ENCODE measurements around the gene EDDM13.

The EDDM13 gene

DNA sequence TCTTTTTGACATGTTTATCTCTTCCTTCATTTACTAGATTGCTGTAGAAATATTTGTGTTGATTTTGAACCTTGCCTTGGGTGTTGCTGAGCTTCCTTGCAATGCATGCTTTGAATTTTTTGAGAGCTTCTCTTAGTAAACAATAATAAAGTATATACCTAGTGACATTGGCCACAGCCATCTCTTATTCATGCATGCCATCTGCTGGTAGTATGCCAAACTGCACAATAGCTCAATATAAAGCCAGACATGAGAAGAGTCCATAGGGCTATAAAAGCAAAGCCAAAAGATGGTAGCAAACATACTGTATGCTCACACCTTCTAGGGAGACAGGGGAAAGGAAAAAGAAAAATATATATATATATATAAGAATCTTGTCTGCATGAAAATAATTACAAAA is 61.0 kb downstream of the EDDM13 start:
- no peak for TF ChIP-seq GATA3 (IDR thresholded peaks at IDR 0.05; ENCODE audit: low read depth, low read length)
- no peak for TF ChIP-seq GATA2 (IDR thresholded peaks at IDR 0.05; ENCODE audit: low read depth, low read length)

DNA sequence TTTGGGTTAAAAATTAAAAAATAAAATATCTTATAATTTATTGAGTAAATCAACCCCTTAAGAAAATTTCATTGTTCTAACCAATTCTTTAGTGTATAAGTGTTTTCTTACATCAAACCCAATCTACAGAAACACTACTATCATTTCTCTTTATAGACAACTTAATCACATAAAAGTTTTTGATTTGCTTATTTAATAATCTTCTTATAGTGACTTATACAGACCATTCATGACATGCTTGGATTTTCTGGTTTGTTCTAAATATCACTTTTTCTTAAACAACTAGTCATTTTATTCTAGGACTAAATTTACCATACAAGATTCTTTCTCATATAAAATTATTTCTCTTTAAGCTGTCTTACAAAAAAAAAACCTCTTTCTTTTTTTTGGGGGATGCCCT is 69.4 kb downstream of the EDDM13 start:
- TF ChIP-seq GATA3 (IDR thresholded peaks at IDR 0.05; ENCODE audit: low read depth, low read length) (no peak), GATA2 (IDR thresholded peaks at IDR 0.05; ENCODE audit: low read depth, low read length) (no peak)

DNA sequence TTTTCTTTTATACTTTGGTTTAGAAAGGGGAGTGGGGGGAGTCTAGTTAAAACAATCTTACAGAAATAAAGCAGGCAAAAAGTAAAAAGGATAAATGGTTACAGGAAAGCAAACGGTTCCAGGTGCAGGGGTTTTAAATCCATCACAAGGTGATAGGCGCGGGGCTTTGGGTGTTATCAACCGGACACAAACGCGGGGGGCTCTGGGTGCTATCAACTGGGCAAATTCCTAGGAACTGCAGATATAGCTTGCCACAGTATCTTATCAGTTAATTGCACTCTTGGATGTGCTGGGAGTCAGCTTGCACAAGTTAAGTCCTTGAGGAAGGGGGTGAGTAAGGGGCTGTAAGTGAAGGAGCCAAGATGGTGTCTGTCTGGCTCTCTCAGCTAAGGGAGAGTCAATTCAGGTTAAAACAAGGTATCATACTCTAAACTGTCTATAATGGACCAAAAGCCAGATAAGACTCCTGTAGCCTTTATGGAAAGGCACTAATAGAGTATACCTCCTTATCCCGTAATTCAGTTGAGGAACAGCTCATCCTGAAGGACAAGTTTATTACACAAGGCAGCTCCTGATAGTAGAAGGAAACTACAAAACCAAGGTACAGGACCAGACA is 74.7 kb downstream of the EDDM13 start:
- TF ChIP-seq GATA2 (IDR thresholded peaks at IDR 0.05; ENCODE audit: low read depth, low read length) (no peak), GATA3 (IDR thresholded peaks at IDR 0.05; ENCODE audit: low read depth, low read length) (no peak)

DNA sequence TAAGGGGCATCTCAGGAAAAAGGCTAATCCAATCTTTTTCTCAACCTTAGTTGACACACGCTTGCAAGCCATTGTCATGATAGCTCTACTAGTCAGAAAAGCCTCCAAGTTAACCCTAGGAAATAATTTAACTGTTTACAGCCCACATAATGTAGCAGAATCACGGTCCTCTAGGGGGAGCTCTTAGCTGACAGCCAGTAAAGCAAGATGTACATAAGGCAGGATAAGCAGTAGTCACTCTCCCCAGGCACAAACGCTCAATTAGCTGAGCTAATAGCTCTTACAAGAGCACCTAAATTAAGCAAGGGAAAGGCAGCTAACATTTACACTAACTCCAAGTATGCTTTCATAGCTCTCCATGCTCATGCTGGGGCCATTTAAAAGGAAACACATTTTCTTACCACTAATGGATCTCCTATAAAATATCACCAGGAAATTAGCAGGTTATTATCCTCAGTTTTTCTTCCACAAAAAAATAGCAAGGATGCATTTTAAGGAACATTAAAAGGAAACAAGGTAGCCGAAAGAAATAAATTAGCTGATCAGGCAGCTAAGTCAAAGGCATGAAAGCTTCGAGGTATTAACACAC is 75.8 kb downstream of the EDDM13 start:
- TF ChIP-seq GATA2 (IDR thresholded peaks at IDR 0.05; ENCODE audit: low read depth, low read length) (no peak), GATA3 (IDR thresholded peaks at IDR 0.05; ENCODE audit: low read depth, low read length) (no peak)

DNA sequence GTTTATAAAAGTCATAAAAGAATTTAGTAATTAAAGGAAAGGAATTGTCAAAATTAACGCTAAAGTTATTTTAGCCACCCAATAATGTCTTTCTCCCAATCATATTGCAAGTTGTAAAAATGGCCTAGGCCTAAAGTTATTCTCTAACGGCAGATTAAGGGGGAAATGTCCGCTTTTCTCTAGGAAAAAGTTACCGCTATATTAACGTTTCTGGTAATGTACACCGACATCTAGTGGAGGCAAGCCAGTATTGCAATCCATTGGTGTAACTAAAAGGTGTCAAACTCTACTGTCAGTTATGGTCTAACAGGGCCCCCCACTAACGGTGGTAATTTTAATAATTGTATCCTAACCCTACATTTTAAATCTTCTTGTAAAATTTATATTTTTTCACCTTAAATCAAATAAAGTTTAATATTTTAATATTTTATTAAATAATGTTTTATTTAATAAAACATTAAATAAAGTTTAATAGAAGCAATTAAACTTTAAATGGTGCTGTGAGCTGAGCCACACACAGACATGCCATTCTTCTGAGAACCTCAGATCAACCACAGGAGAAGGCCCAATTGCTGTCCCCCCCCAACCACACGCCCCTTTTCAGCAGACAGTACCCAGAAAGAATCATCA is 78.0 kb downstream of the EDDM13 start:
- no peak for TF ChIP-seq GATA2 (IDR thresholded peaks at IDR 0.05; ENCODE audit: low read depth, low read length)
- TF ChIP-seq GATA3 (IDR thresholded peaks at IDR 0.05; ENCODE audit: low read depth, low read length), result no peak

DNA sequence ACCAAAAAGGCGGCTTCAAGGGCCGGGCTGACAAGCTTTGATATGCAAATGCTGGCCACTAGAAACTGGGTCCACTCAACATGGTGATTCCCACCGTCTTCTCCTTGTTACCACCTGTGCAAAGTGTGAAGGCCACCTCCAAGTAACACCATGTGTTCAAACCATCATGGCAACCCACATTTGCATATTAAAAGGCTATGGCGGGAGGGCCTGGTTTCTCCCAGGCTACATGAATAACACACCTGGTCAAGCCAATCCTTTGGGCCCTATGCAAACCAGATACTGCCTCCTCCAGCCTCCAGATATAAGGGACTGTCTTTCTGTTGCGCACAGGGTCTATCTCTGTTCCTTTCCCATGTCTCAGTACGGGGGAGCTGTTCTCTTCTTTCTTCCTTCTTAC is 78.7 kb downstream of the EDDM13 start:
- TF ChIP-seq GATA3 (IDR thresholded peaks at IDR 0.05; ENCODE audit: low read depth, low read length), result no peak
- TF ChIP-seq GATA2 (IDR thresholded peaks at IDR 0.05; ENCODE audit: low read depth, low read length), result no peak

DNA sequence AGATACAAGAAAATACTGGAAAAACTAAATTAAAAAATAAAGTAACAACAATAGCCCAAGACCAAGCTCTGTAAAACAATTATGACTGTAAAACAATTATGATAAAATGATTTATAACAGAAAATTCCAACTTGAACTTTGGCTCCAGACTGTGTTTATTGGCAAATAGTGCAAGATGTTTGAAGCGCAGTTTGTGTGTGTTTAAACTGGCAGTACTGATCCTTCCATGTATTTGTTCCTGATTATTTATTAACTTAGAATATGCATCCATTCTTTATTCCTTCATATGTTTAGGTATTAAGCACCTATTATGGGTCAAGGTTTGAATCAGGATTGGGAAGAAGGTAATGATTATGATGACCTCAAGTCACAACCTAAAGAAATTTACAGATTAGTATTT is 83.0 kb downstream of the EDDM13 start:
- TF ChIP-seq GATA2 (IDR thresholded peaks at IDR 0.05; ENCODE audit: low read depth, low read length), result no peak
- no peak for TF ChIP-seq GATA3 (IDR thresholded peaks at IDR 0.05; ENCODE audit: low read depth, low read length)

DNA sequence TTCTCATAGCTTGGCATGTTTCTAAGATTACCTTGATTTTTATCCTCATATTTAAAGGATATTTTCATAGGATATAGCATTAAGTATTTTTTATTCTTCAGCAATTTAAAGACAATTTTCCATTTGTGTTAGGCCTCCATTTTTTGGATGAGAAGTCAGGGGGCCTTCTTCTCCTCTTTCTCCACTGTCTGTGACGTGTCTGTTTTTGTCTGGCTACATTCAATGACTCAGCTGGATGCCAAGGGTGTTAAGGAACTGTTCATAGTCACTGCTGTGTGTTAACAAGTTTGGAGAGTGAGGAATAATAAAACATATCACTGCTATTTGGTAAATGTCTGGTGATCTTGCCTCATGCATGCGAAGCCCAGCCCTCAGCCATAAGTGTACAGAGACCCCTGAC is 84.4 kb downstream of the EDDM13 start:
- no peak for TF ChIP-seq GATA2 (IDR thresholded peaks at IDR 0.05; ENCODE audit: low read depth, low read length)
- TF ChIP-seq GATA3 (IDR thresholded peaks at IDR 0.05; ENCODE audit: low read depth, low read length), result no peak
